Hematopoietic multipotent progenitor cell treated with erythropoietin and hydrocortisone succinate and interleukin-3 and kit ligand, for 4 days (in vitro differentiated cells): ENCODE measurements around the gene TLK1.

ENCODE experiments used
- DNase-seq: peaks from one replicate; pipeline ENCODE4 v3.0.0-alpha.2; 2015

Gene TLK1

GRCh38 chr2:171160119-171160955, at the start of gene TLK1:
TSS of gene TLK1 (minus strand) at chr2:171160893. CDS start at chr2:171160428, 465 bp downstream.
- DNase-seq: peak; percentile 90

- DNase-seq: no peak
These were observed 49.6 kb upstream of the TLK1 start for GRCh38 chr2:171210216-171210863.

- peak; percentile 64 for DNase-seq
These were observed 48.0 kb upstream of the TLK1 start for GRCh38 chr2:171208657-171209056.

GRCh38 chr2:171206422-171207115, 45.9 kb upstream of the TLK1 start:
- DNase-seq: no peak

- DNase-seq: no peak
These were observed 44.9 kb upstream of the TLK1 start for GRCh38 chr2:171205551-171205950.

DNA sequence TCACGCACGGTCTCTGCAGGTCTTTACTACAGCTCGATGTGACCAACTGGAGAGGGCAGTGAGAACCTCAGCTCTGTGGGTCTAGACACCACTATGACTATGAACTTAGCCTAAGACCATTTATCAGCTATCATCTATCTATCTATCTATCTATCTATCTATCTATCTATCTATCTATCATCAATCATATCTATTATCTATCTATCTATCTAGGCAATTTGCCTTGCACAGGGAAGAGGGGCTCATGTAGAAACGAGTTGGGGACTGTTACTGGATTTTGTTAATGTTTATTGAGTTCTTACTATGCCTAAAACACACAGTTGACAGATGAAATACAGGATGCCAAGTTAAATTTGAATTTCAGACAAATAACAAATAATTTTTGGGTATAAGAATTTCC, 41.1 kb upstream of the TLK1 start:
- DNase-seq: no peak

GRCh38 chr2:171201271-171201670, 40.6 kb upstream of the TLK1 start:
- no peak for DNase-seq

DNA sequence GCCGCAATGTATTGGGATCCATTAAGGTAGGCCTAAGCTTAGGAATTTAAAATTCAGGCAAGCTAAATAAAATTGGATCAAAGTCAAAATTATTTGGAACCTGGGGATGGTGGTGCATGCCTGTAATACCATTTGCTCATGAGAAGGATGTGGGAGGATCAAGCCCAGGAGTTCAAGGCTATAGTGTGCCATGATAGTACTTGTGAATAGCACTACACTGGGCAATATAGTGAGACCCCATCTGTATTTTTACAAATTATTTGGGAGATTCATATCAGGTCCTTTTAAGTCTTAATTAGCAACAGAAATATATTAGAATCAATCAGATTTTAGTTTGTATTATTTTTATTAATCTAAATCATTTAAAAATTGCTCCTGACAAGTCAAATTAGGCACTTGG, 39.8 kb upstream of the TLK1 start:
- no peak for DNase-seq

DNA sequence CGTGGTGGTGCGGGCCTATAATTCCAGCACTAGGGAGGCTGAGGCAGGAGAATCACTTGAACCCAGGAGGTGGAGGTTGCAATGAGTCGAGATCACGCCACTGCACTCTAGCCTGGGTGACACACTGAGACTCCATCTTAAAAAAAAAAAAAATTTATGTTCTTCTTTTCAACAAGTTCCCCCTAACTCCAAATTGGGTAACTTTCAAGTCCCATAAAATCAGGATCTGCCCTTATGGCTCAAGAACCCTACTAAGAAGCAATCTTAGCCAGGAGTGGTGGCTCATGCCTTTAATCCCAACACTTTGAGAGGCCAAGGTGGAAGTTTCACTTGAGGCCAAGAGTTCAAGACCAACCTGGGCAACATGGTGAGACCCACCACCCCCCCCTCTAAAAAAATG, 30.3 kb upstream of the TLK1 start:
- DNase-seq: no peak

- no peak for DNase-seq
These were observed 27.1 kb upstream of the TLK1 start for GRCh38 chr2:171187819-171188218.

DNA sequence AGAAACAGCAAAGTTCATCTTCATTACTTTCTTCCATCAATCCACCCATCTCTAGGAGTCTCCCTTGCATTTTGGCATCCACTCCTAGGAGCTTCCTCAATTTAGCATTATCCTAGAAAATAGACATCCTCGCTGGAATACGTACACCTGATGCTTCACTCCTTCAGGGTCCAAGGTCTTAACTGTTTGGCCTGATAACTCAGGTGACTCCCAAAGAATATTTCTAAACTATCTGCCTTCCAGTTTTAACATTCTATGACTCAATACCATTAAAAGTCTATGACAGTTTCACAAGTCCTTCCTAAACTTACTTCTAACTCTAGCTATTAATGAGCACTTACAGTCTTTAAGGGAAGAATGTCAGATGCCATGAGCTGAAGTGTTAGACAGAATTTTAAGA, 26.5 kb upstream of the TLK1 start:
- no peak for DNase-seq

DNA sequence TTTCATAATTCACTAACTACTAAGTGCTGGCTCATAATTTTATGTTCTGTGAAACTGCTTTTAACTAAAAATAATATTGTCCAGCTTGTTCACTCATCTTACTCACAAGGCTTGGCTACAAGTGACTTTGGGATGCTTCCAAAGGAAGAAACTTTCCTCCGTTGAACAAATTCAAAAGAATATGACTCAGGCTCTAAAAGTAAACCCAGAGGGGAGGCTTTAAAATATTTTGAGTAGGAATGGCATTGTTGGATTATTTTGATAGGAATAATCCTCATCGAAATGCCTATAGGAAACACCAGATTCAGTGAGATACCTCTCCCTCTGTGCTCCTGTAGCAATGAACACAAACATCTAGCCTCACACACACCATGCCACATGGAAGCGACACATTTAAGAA, 25.2 kb upstream of the TLK1 start:
- no peak for DNase-seq

DNA sequence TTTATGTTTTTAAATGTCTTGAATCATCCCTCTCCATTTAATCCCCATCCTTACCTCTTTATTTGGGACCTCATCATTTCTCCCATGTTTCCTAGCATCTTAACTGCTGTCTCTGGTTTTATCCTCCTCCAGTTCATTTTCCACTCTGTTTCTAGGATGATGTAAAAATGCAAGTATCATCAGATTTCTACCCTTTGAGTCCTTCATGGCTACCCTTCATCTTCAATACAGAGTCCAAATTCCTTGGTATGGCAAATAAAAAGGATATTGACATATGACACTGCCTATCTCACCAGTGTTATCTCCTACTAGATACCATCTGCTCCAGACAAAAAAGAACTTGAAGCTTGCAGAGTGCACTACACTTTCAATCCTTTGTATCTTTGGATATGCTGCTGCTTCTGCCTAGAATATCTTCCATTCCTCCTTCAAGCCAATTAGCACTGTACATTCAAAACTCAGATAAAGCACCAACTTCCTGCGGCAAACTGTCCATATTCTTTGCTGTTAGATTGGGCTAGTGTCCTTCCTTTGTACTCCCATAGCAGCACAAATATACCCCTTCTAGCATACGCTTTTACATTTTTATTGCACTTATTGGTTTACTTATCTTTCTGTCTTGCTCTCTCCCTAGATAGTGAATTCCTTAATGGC, 24.6 kb upstream of the TLK1 start:
- DNase-seq: no peak

DNA sequence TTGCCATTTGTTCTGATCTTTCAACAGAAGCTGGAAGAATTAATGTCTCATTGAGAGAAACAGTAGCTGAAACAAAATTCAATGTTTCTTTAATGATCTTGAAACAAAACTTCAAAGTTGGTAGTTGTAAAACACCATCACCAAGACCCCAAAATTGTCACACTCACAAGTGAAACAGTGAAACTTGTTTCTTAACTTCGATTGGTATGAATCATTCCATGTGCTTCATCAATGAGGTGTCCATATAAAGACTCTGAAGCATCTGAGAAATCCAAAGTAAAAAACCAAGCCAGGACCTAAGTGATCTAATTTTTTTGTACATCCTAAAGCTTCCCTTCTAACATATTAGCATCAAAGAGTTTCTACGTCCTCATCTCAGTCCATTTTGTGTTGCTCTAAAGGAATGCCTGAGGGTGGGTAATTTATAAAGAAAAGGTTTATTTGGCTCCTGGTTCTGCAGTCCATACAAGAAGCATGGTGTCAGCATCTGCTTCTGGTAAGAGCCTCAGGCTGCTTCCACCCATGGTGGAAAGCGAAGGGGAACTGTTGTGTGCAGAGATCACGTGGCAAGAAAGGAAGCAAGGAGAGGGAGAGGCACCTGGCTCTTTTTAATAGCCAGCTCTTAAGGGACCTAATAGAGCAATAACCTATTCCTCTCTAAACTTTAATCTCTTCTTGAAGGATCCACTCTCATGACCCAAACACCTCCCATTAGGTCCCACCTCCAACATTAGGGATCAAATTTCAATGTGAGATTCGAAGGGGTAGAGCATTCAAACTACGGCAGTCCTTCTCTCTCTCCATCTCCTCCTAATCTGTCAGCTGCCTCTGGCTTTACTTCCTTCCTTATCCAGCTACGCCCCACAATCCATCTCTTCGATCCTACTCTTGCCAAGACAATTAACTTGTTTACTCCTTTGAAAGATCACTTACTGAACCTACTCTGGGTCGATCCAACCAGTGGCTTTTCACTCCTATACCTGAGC, 20.7 kb upstream of the TLK1 start:
- DNase-seq: peak; percentile 8

- DNase-seq: peak; percentile 25
These were observed 19.7 kb upstream of the TLK1 start for GRCh38 chr2:171180229-171180930.

- no peak for DNase-seq
These were observed 18.3 kb upstream of the TLK1 start for GRCh38 chr2:171178993-171179392.

- DNase-seq: no peak
These were observed 15.8 kb upstream of the TLK1 start for GRCh38 chr2:171176516-171176915.

- no peak for DNase-seq
These were observed 13.4 kb upstream of the TLK1 start for GRCh38 chr2:171174075-171174474.

GRCh38 chr2:171173087-171173486, 12.4 kb upstream of the TLK1 start:
- DNase-seq: no peak

- DNase-seq: no peak
These were observed 11.1 kb upstream of the TLK1 start for GRCh38 chr2:171171808-171172207.

GRCh38 chr2:171169839-171170238, 9.1 kb upstream of the TLK1 start:
- DNase-seq: no peak
